H54 (cell line): Measurements from ENCODE around the gene WFIKKN2.
A peak's percentile ranks its signal among the peaks of the same experiment; 100 is the strongest.
"Not testable (repeated sequence)": the region's sequence is repeated elsewhere in the genome, so short reads cannot be mapped to it uniquely, and the experiment has no call there.

Source experiments
- DNase-seq: peaks from one replicate; pipeline ENCODE4 v3.0.0; 2011; ENCODE audit warnings: low spot score, mixed read lengths; ENCODE audit not compliant: insufficient read length
- FAIRE-seq: peaks from 3 replicates; lab custom pipeline; 2011; peaks lifted over from hg19 to GRCh38; lab: Jason Lieb, UNC
- POLR2A ChIP-seq: IDR thresholded peaks from 2 replicates; pipeline ENCODE4 v1.6.1; 2011; ENCODE audit warnings: low read depth, mild to moderate bottlenecking, low read length

WFIKKN2 gene

GRCh38 chr17:50845240-50846147, 10.1 kb downstream of the WFIKKN2 start:
- no peak for TF ChIP-seq POLR2A
- FAIRE-seq (no peak), DNase-seq (peak; percentile 65)

GRCh38 chr17:50847566-50847965, 12.2 kb downstream of the WFIKKN2 start:
- no peak for DNase-seq
- FAIRE-seq = no peak
- TF ChIP-seq POLR2A = no peak

GRCh38 chr17:50848039-50848438, 12.7 kb downstream of the WFIKKN2 start:
- DNase-seq (no peak), FAIRE-seq (no peak)
- no peak for TF ChIP-seq POLR2A

- DNase-seq (no peak), FAIRE-seq (no peak)
- TF ChIP-seq POLR2A = no peak
Observed at GRCh38 chr17:50848711-50849110, 13.3 kb downstream of the WFIKKN2 start.

- TF ChIP-seq POLR2A = no peak
- DNase-seq = no peak
- FAIRE-seq = no peak
Observed at GRCh38 chr17:50850640-50851039, 15.3 kb downstream of the WFIKKN2 start.

GRCh38 chr17:50853015-50853615, 17.7 kb downstream of the WFIKKN2 start:
- FAIRE-seq = no peak
- no peak for TF ChIP-seq POLR2A
- DNase-seq = no peak

- no peak for FAIRE-seq
- no peak for DNase-seq
- no peak for TF ChIP-seq POLR2A
Observed at GRCh38 chr17:50853781-50854180, 18.4 kb downstream of the WFIKKN2 start.

GRCh38 chr17:50855708-50856330, 20.4 kb downstream of the WFIKKN2 start:
- FAIRE-seq = no peak
- DNase-seq = no peak
- TF ChIP-seq POLR2A = no peak

GRCh38 chr17:50856431-50856830, 21.0 kb downstream of the WFIKKN2 start:
- no peak for FAIRE-seq

GRCh38 chr17:50858486-50859225, 23.3 kb downstream of the WFIKKN2 start:
- no peak for FAIRE-seq
- no peak for DNase-seq
- TF ChIP-seq POLR2A = no peak

More at GRCh38 chr17:50856431-50856830, 21.0 kb downstream of the WFIKKN2 start:
- TF ChIP-seq POLR2A = no peak
- no peak for DNase-seq

- DNase-seq, FAIRE-seq: not testable (repeated sequence)
Observed at GRCh38 chr17:50859727-50860126, 24.3 kb downstream of the WFIKKN2 start.

GRCh38 chr17:50861334-50861676, 25.9 kb downstream of the WFIKKN2 start:
- TF ChIP-seq POLR2A = no peak
- FAIRE-seq (no peak), DNase-seq (no peak)

- DNase-seq (no peak), FAIRE-seq (no peak)
- no peak for TF ChIP-seq POLR2A
Observed at GRCh38 chr17:50861822-50862528, 26.6 kb downstream of the WFIKKN2 start.

GRCh38 chr17:50863221-50863843, 27.9 kb downstream of the WFIKKN2 start:
- FAIRE-seq (no peak), DNase-seq (no peak)
- TF ChIP-seq POLR2A = no peak
